ENCODE data around the gene FEM1C. TPM values are rescaled to one million over a fixed set of nuclear protein-coding genes. Genes with fewer than 3 reads are reported as not detected.
A peak's percentile ranks its signal among the peaks of the same experiment; 100 is the strongest.

The FEM1C gene
- polyA plus RNA-seq, 1 donor (not counting 4 experiments of a cell fraction or from before 2014, with no cell fraction given) = 11.9 TPM

- Histone ChIP-seq H3K4me3 (ENCODE audit: control insufficient read depth in 2 of 3, extremely low read depth in 1 of 3, insufficient read depth in 2 of 3, low read depth in 1 of 3, low read length in 3 of 3) (peak overlapping the region; percentile 81 to 93 (median 92)), H3K27ac (ENCODE audit: control insufficient read depth, insufficient read depth, low read length) (peak overlapping the region; percentile 89), H3K9ac (ENCODE audit: control insufficient read depth, extremely low read depth, insufficient read depth, low read length) (peak overlapping the region; percentile 91), H3K36me3 (ENCODE audit: control insufficient read depth in 2 of 2, extremely low read depth in 1 of 2, insufficient read depth in 2 of 2, low read length in 2 of 2) (no peaks in the 10 kb centered on the region), H3K9me3 (ENCODE audit: control insufficient read depth, low read depth, low read length) (no peaks in the 10 kb centered on the region), H3K79me2 (ENCODE audit: control insufficient read depth, insufficient read depth, low read length) (peaks cover 56% of the 10 kb centered on the region), H3K4me1 (ENCODE audit: control insufficient read depth, extremely low read depth, insufficient read depth, low read length) (peaks cover 16% of the 10 kb centered on the region), H3K9me1 (ENCODE audit: control insufficient read depth, extremely low read depth, insufficient read depth, low read length) (no peaks in the 10 kb centered on the region), H4K20me1 (ENCODE audit: control insufficient read depth, extremely low read depth, insufficient read depth, low read length) (peaks cover 3% of the 10 kb centered on the region), H3K27me3 (ENCODE audit: control insufficient read depth, extremely low read depth, insufficient read depth, low read length) (no peaks in the 10 kb centered on the region), H2AFZ (ENCODE audit: control insufficient read depth, low read length) (no peak overlapping the region), H3K4me2 (ENCODE audit: control insufficient read depth, extremely low read depth, insufficient read depth, low read depth, low read length) (peak overlapping the region; percentile 85)
- TF ChIP-seq EZH2 (IDR thresholded peaks at IDR 0.05; ENCODE audit: low read length) (no peak), CTCF (optimal IDR thresholded peaks at IDR 0.05 in 1 of 3, IDR thresholded peaks at IDR 0.05 in 1 of 3, conservative IDR thresholded peaks at IDR 0.05 in 1 of 3; ENCODE audit: extremely low read depth in 1 of 3, insufficient read depth in 2 of 3, low read length in 3 of 3) (no peak)
- dilution Hi-C loops (cut with MboI; ENCODE audit: extremely low pct_ligation_motif_present, low sequenced_read_pairs) = no loop called here
- no peak for DNase-seq (ENCODE audit: low read depth, low spot score)
- FAIRE-seq = peak; percentile 53
Observed at GRCh38 chr5:115543365-115544042, 1.1 kb downstream of the FEM1C start.

DNA sequence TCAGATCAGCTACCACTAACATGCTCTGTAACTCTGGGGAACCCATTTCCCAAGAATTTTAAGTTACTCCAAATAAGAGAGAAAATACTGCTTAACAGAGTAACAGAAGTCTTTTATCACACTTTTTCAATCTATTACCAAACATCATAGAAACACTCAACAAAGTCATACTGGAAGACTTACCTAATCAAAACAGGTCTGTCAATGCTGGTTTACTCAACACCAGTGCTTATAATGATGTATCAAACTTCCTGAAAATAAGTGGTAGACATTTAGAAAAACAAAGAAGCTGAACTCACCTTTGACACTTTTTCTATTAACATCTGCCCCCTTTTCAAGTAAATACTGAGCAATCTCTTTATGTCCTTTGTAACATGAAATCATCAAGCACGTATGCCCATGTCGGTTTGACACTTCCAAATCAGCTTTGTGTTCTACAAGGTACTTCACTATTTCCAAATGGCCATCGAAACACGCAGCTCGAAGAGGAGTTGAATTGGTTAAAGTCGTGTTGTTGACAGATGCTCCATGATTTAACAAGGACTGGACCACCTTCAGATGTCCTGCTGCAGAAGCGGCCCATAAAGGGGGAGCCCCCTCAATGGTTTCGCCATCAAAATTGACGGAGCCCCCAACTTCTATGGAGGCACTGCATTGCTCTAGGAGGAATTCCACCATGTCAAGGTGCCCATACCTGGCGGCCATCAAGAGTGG lies 1.8 kb downstream of the FEM1C start:
- H2AFZ ChIP-seq (ENCODE audit: control insufficient read depth, low read length) = no peak overlapping the region
- no peak for TF ChIP-seq CTCF (optimal IDR thresholded peaks at IDR 0.05 in 1 of 3, IDR thresholded peaks at IDR 0.05 in 1 of 3, conservative IDR thresholded peaks at IDR 0.05 in 1 of 3; ENCODE audit: extremely low read depth in 1 of 3, insufficient read depth in 2 of 3, low read length in 3 of 3)
- TF ChIP-seq EZH2 (IDR thresholded peaks at IDR 0.05; ENCODE audit: low read length) = no peak
- peaks cover 16% of the 10 kb centered on the region for H3K4me1 ChIP-seq (ENCODE audit: control insufficient read depth, extremely low read depth, insufficient read depth, low read length)
- peak overlapping the region; percentile 81 to 93 (median 92) for H3K4me3 ChIP-seq (ENCODE audit: control insufficient read depth in 2 of 3, extremely low read depth in 1 of 3, insufficient read depth in 2 of 3, low read depth in 1 of 3, low read length in 3 of 3)
- no peaks in the 10 kb centered on the region for H3K36me3 ChIP-seq (ENCODE audit: control insufficient read depth in 2 of 2, extremely low read depth in 1 of 2, insufficient read depth in 2 of 2, low read length in 2 of 2)
- H3K79me2 ChIP-seq (ENCODE audit: control insufficient read depth, insufficient read depth, low read length) = peaks cover 63% of the 10 kb centered on the region
- H3K9me1 ChIP-seq (ENCODE audit: control insufficient read depth, extremely low read depth, insufficient read depth, low read length) = no peaks in the 10 kb centered on the region
- no peaks in the 10 kb centered on the region for H3K9me3 ChIP-seq (ENCODE audit: control insufficient read depth, low read depth, low read length)
- H4K20me1 ChIP-seq (ENCODE audit: control insufficient read depth, extremely low read depth, insufficient read depth, low read length) = peaks cover 5% of the 10 kb centered on the region
- FAIRE-seq = no peak
- peak overlapping the region; percentile 89 for H3K27ac ChIP-seq (ENCODE audit: control insufficient read depth, insufficient read depth, low read length)
- dilution Hi-C loops (cut with MboI; ENCODE audit: extremely low pct_ligation_motif_present, low sequenced_read_pairs) = no loop called here
- peak overlapping the region; percentile 91 for H3K9ac ChIP-seq (ENCODE audit: control insufficient read depth, extremely low read depth, insufficient read depth, low read length)
- no peaks in the 10 kb centered on the region for H3K27me3 ChIP-seq (ENCODE audit: control insufficient read depth, extremely low read depth, insufficient read depth, low read length)
- no peak for DNase-seq (ENCODE audit: low read depth, low spot score)
- peak overlapping the region; percentile 85 for H3K4me2 ChIP-seq (ENCODE audit: control insufficient read depth, extremely low read depth, insufficient read depth, low read depth, low read length)
